Vagina (tissue), 2 donors: ENCODE data around the gene NPW.

ENCODE experiments used
- POLR2A ChIP-seq, 2 donors: fragments of 450-650 bp; IDR thresholded peaks; one replicate each; pipeline ENCODE4 v1.6.1; 2017; ENCODE audit warnings: antibody characterized with exemption in 2 of 2, mild to moderate bottlenecking in 2 of 2, moderate library complexity in 2 of 2
- POLR2AphosphoS5 ChIP-seq, 2 donors: sonication (generic); formaldehyde crosslinking; IDR thresholded peaks; one replicate each; pipeline ENCODE4 v1.9.0; 2017; ENCODE audit warnings: antibody characterized with exemption in 2 of 2, mild to moderate bottlenecking in 2 of 2, low read depth in 1 of 2; ENCODE audit not compliant: insufficient read depth in 1 of 2
- TF ChIP-seq, protein P1 (sequence below), 3 experiments: fragments of 450-650 bp in 2 of 3; fragments of 200-600 bp in 1 of 3; sonication (generic) in 1 of 3; IDR thresholded peaks; one replicate each; pipeline ENCODE4 v1.5.1; 2017 to 2019; ENCODE audit warnings: antibody characterized with exemption in 3 of 3, mild to moderate bottlenecking in 2 of 3, moderate library complexity in 2 of 3

DNA sequence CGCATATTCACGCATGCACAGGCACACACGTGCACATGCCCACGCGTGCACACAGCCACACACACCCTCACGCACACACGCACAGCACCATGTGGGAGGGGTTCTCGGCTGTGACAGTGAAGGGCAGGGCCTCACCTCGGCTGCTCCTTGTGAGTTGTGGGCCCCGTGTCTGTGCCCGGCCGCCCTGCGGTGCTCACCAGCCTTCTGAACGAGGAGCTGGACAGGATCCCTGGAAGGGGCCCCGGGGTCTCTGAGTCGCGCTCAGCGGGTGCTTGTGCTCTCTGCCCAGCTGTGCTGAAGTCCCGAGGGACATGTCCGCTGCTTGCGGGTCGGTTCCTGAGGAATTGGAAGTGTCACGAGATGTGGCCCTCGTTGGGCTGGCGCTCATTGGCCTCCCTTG is 44.3 kb downstream of the NPW start:
- TF ChIP-seq, protein P1, sequence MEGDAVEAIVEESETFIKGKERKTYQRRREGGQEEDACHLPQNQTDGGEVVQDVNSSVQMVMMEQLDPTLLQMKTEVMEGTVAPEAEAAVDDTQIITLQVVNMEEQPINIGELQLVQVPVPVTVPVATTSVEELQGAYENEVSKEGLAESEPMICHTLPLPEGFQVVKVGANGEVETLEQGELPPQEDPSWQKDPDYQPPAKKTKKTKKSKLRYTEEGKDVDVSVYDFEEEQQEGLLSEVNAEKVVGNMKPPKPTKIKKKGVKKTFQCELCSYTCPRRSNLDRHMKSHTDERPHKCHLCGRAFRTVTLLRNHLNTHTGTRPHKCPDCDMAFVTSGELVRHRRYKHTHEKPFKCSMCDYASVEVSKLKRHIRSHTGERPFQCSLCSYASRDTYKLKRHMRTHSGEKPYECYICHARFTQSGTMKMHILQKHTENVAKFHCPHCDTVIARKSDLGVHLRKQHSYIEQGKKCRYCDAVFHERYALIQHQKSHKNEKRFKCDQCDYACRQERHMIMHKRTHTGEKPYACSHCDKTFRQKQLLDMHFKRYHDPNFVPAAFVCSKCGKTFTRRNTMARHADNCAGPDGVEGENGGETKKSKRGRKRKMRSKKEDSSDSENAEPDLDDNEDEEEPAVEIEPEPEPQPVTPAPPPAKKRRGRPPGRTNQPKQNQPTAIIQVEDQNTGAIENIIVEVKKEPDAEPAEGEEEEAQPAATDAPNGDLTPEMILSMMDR (IDR thresholded peaks at IDR 0.05): no peak
- TF ChIP-seq POLR2A (IDR thresholded peaks at IDR 0.05) (no peak), POLR2AphosphoS5 (IDR thresholded peaks at IDR 0.05; ENCODE audit: insufficient read depth in 1 of 2, low read depth in 1 of 2) (no peak)
